ENCODE results near the gene EEF2K.

The EEF2K gene

GRCh38 chr16:22326369-22326652 is 120.2 kb downstream of the EEF2K start:
- H3K4me3 ChIP-seq (ENCODE audit: low read depth, low read length): no peak overlapping the region
- no peak for DNase-seq (ENCODE audit: low read depth)
- no peak for TF ChIP-seq CTCF (IDR thresholded peaks at IDR 0.05; ENCODE audit: insufficient read depth, low read depth, low read length, missing control alignments)

GRCh38 chr16:22326771-22327445 is 120.8 kb downstream of the EEF2K start:
- DNase-seq (ENCODE audit: low read depth): no peak
- H3K4me3 ChIP-seq (ENCODE audit: low read depth, low read length): no peak overlapping the region
- TF ChIP-seq CTCF (IDR thresholded peaks at IDR 0.05; ENCODE audit: insufficient read depth, low read depth, low read length, missing control alignments): no peak

GRCh38 chr16:22327446-22327775 is 121.3 kb downstream of the EEF2K start:
- no peak overlapping the region for H3K4me3 ChIP-seq (ENCODE audit: low read depth, low read length)
- DNase-seq (ENCODE audit: low read depth): no peak
- TF ChIP-seq CTCF (IDR thresholded peaks at IDR 0.05; ENCODE audit: insufficient read depth, low read depth, low read length, missing control alignments): no peak

GRCh38 chr16:22328081-22328725 is 122.1 kb downstream of the EEF2K start:
- TF ChIP-seq CTCF (IDR thresholded peaks at IDR 0.05; ENCODE audit: insufficient read depth, low read depth, low read length, missing control alignments): no peak
- H3K4me3 ChIP-seq (ENCODE audit: low read depth, low read length): no peak overlapping the region

GRCh38 chr16:22329199-22329695 is 123.2 kb downstream of the EEF2K start:
- H3K4me3 ChIP-seq (ENCODE audit: low read depth, low read length): no peak overlapping the region
- TF ChIP-seq CTCF (IDR thresholded peaks at IDR 0.05; ENCODE audit: insufficient read depth, low read depth, low read length, missing control alignments): no peak
- no peak for DNase-seq (ENCODE audit: low read depth)

More at GRCh38 chr16:22328081-22328725, 122.1 kb downstream of the EEF2K start:
- DNase-seq (ENCODE audit: low read depth): no peak

- no peak overlapping the region for H3K4me3 ChIP-seq (ENCODE audit: low read depth, low read length)
- no peak for TF ChIP-seq CTCF (IDR thresholded peaks at IDR 0.05; ENCODE audit: insufficient read depth, low read depth, low read length, missing control alignments)
- DNase-seq (ENCODE audit: low read depth): no peak
These were observed 124.2 kb downstream of the EEF2K start for GRCh38 chr16:22330326-22330725.
